CMK (cell line): ENCODE measurements around the gene INPP5A.

ENCODE experiments used
- DNase-seq: peaks from one replicate; pipeline ENCODE4 v3.0.0-alpha.2; 2010; ENCODE audit warnings: low read depth

The INPP5A gene

GRCh38 chr10:132648851-132649528 lies 111.4 kb downstream of the INPP5A start:
- DNase-seq = no peak

- DNase-seq = no peak
Measured at GRCh38 chr10:132649651-132650360, 112.2 kb downstream of the INPP5A start.

- no peak for DNase-seq
Measured at GRCh38 chr10:132650611-132651250, 113.1 kb downstream of the INPP5A start.

GRCh38 chr10:132651511-132652029 lies 114.0 kb downstream of the INPP5A start:
- DNase-seq = no peak

- DNase-seq = no peak
Measured at GRCh38 chr10:132652446-132652845, 114.9 kb downstream of the INPP5A start.

GRCh38 chr10:132652936-132653590 lies 115.5 kb downstream of the INPP5A start:
- DNase-seq = no peak

- no peak for DNase-seq
Measured at GRCh38 chr10:132653721-132654120, 116.1 kb downstream of the INPP5A start.

GRCh38 chr10:132654121-132654571 lies 116.6 kb downstream of the INPP5A start:
- no peak for DNase-seq

GRCh38 chr10:132654708-132655661 lies 117.4 kb downstream of the INPP5A start:
- DNase-seq = peak; percentile 35

GRCh38 chr10:132655735-132656134 lies 118.1 kb downstream of the INPP5A start:
- DNase-seq = no peak

GRCh38 chr10:132656283-132657126 lies 118.9 kb downstream of the INPP5A start:
- DNase-seq = no peak

- DNase-seq = no peak
Measured at GRCh38 chr10:132657127-132657706, 119.6 kb downstream of the INPP5A start.

- no peak for DNase-seq
Measured at GRCh38 chr10:132657748-132658147, 120.2 kb downstream of the INPP5A start.

GRCh38 chr10:132658546-132659205 lies 121.1 kb downstream of the INPP5A start:
- DNase-seq = no peak

- no peak for DNase-seq
Measured at GRCh38 chr10:132659206-132660091, 121.9 kb downstream of the INPP5A start.

GRCh38 chr10:132660385-132660784 lies 122.8 kb downstream of the INPP5A start:
- no peak for DNase-seq

GRCh38 chr10:132662186-132662920 lies 124.8 kb downstream of the INPP5A start:
- DNase-seq = no peak
